GM21381 (cell line): Measurements from ENCODE around the gene COL4A4.

Source experiments
- ATAC-seq: cut with Tn5 transposase; IDR thresholded peaks from one replicate; pipeline ENCODE4 v1.9.1; 2021; ENCODE audit warnings: mild to moderate bottlenecking, moderate library complexity; ENCODE audit not compliant: unreplicated experiment

COL4A4 gene

GRCh38 chr2:227163485-227163997 lies 464 bp downstream of the COL4A4 start:
- ATAC-seq, result peak; percentile 69

- ATAC-seq, result no peak
Observed at GRCh38 chr2:227161947-227162346, 2.1 kb downstream of the COL4A4 start.

GRCh38 chr2:227160164-227160563 lies 3.8 kb downstream of the COL4A4 start:
- ATAC-seq, result no peak

GRCh38 chr2:227154986-227155774 lies 8.8 kb downstream of the COL4A4 start:
- ATAC-seq, result no peak

GRCh38 chr2:227153758-227154486 lies 10.1 kb downstream of the COL4A4 start:
- no peak for ATAC-seq

- ATAC-seq, result no peak
Observed at GRCh38 chr2:227153307-227153706, 10.7 kb downstream of the COL4A4 start.

- no peak for ATAC-seq
Observed at GRCh38 chr2:227152093-227152766, 11.8 kb downstream of the COL4A4 start.

GRCh38 chr2:227150222-227150936 lies 13.6 kb downstream of the COL4A4 start:
- ATAC-seq, result no peak

- no peak for ATAC-seq
Observed at GRCh38 chr2:227148106-227148505, 15.9 kb downstream of the COL4A4 start.

- ATAC-seq, result no peak
Observed at GRCh38 chr2:227147023-227147422, 17.0 kb downstream of the COL4A4 start.

GRCh38 chr2:227146456-227146855 lies 17.5 kb downstream of the COL4A4 start:
- no peak for ATAC-seq

GRCh38 chr2:227143895-227144294 lies 20.1 kb downstream of the COL4A4 start:
- no peak for ATAC-seq

- ATAC-seq, result no peak
Observed at GRCh38 chr2:227141301-227141700, 22.7 kb downstream of the COL4A4 start.

GRCh38 chr2:227134591-227134990 lies 29.4 kb downstream of the COL4A4 start:
- no peak for ATAC-seq

GRCh38 chr2:227132986-227133385 lies 31.0 kb downstream of the COL4A4 start:
- no peak for ATAC-seq

GRCh38 chr2:227130636-227131035 lies 33.4 kb downstream of the COL4A4 start:
- no peak for ATAC-seq

- ATAC-seq, result no peak
Observed at GRCh38 chr2:227127201-227127600, 36.8 kb downstream of the COL4A4 start.

- ATAC-seq, result no peak
Observed at GRCh38 chr2:227125506-227125905, 38.5 kb downstream of the COL4A4 start.

- no peak for ATAC-seq
Observed at GRCh38 chr2:227124811-227125210, 39.2 kb downstream of the COL4A4 start.

GRCh38 chr2:227123697-227124096 lies 40.3 kb downstream of the COL4A4 start:
- ATAC-seq, result no peak

GRCh38 chr2:227118353-227118752 lies 45.7 kb downstream of the COL4A4 start:
- no peak for ATAC-seq
